T-helper 1 cell treated with Interleukin-12 subunit alpha and Interleukin-12 subunit beta and Interleukin-4 antibody, amounts not matched to agents 30 μg/mL and 1 μg/mL, for 36 hours (primary cell): Measurements from ENCODE around the gene NCOA1.

Experiments
- H3K27ac Mint-ChIP-seq: one replicate; pipeline ENCODE4 v1.8.0; 2021; ENCODE audit warnings: mild to moderate bottlenecking, mixed read lengths
- H3K27me3 Mint-ChIP-seq: one replicate; pipeline ENCODE4 v1.8.0; 2021; ENCODE audit warnings: low read depth, mixed read lengths
- H3K36me3 Mint-ChIP-seq: one replicate; pipeline ENCODE4 v1.8.0; 2021; ENCODE audit warnings: low read depth, mixed read lengths
- H3K4me1 Mint-ChIP-seq: one replicate; pipeline ENCODE4 v1.8.0; 2021; ENCODE audit warnings: low read depth, mixed read lengths
- H3K4me3 Mint-ChIP-seq: one replicate; pipeline ENCODE4 v1.8.0; 2021; ENCODE audit warnings: mild to moderate bottlenecking, moderate library complexity, mixed read lengths
- H3K9me3 Mint-ChIP-seq: one replicate; pipeline ENCODE4 v1.8.0; 2021; ENCODE audit warnings: mixed read lengths

Gene NCOA1

DNA sequence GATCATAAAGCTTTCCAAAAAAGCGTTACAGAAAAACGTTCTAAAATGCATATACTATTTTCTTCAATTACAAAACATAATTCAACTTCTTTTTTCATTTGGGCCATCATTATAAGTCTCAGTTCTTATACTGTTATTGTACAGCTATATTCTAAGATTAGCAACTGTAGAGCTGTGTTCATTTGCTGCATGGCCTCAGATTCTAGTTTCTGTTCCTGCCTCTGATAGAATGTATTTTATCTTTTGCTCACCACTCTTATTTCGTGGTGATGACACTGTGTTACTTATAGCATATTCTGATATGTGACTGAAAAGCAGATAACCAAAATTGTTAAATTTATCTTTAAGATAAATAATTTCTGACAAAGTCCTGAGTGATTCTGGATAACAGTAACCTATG lies 234.9 kb downstream of the NCOA1 start:
- no peak overlapping the region for H3K27ac Mint-ChIP-seq

DNA sequence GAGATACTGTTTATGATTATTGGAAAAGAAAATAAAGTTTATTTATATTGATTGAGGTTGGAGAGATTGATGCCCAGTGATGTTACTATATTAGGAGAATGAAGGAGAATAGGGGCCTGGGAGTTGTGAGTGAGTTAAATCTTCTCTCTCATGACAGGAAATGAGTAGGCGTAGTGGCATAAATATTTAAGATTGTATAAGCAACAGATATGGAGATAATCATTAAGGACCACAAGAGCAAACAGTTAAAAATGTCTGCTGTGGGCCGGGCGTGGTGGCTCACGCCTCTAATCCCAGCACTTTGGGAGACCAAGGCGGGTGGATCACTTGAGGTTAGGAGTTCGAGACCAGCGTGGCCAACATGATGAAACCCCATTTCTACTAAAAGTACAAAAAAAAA lies 239.4 kb downstream of the NCOA1 start:
- H3K27ac Mint-ChIP-seq = no peak overlapping the region
- peaks cover 5% of the 10 kb centered on the region for H3K36me3 Mint-ChIP-seq
- no peaks in the 10 kb centered on the region for H3K9me3 Mint-ChIP-seq
- no peaks in the 10 kb centered on the region for H3K4me1 Mint-ChIP-seq
- H3K4me3 Mint-ChIP-seq = no peak overlapping the region
- H3K27me3 Mint-ChIP-seq = no peaks in the 10 kb centered on the region

More for the DNA sequence above, 234.9 kb downstream of the NCOA1 start:
- Mint-ChIP-seq H3K4me1 (no peaks in the 10 kb centered on the region), H3K4me3 (no peak overlapping the region), H3K27me3 (no peaks in the 10 kb centered on the region), H3K36me3 (peaks cover 5% of the 10 kb centered on the region), H3K9me3 (no peaks in the 10 kb centered on the region)

DNA sequence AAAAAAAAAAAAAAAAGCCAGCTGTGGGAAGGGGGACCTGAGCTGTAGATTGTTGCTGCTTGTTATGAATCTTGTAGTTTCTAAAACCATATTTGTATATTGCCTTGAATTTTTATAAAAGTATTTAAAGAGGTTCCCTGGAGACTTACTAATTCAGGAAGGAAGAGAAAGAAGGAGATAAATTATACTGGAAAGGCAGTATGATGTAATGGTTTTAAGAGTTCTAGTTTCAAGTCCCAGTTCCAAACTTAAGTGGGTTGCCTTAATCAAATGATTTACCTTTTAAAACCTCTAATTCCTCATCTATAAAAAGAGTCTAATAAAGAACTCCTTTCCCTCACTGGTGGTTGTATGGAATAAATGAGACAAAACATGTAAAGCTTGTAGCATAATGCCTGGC lies 240.0 kb downstream of the NCOA1 start:
- Mint-ChIP-seq H3K36me3 (peaks cover 5% of the 10 kb centered on the region), H3K9me3 (no peaks in the 10 kb centered on the region), H3K4me3 (no peak overlapping the region), H3K4me1 (no peaks in the 10 kb centered on the region), H3K27ac (no peak overlapping the region), H3K27me3 (no peaks in the 10 kb centered on the region)

DNA sequence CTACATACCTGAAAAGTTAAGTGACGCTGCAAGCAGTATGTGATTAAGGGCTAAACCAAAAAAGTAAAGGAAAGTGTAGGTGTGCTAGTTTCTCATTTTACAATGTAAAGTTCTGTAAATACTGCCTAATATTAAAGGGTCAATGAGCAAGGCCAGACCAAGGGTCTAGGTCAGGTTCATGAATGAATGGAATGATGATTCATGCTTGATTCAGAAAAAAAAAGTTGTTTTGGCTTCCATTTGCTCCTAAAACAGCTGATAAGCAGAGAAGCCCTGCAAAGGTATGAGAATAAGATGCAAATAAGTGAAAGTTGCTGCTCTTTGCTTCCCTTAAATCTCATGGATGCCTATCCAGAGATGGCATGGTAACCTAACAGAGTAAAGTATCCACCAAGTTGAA lies 240.9 kb downstream of the NCOA1 start:
- Mint-ChIP-seq H3K4me3 (no peak overlapping the region), H3K4me1 (no peaks in the 10 kb centered on the region), H3K27me3 (no peaks in the 10 kb centered on the region), H3K36me3 (peaks cover 5% of the 10 kb centered on the region), H3K9me3 (no peaks in the 10 kb centered on the region), H3K27ac (no peak overlapping the region)

DNA sequence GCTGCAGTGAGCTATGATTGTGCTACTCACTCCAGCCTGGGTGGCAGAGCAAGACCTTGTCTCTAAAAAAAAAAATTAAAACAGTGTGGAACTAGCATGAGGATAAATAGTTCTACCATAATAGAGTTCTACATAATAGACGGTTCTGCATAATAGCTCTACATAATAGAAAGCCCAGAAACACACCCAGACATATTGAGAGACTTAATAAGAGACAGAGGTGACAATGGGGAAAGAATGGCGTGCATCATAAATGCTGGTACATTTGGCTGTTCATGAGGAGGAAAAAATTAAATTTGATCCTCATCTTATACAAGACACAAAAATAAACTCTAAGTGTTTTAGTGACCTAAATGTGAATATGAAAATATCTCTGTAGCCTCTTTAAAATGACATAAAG lies 243.7 kb downstream of the NCOA1 start:
- no peaks in the 10 kb centered on the region for H3K27me3 Mint-ChIP-seq
- no peak overlapping the region for H3K27ac Mint-ChIP-seq
- no peaks in the 10 kb centered on the region for H3K4me1 Mint-ChIP-seq
- peaks cover 1% of the 10 kb centered on the region for H3K36me3 Mint-ChIP-seq
- no peak overlapping the region for H3K4me3 Mint-ChIP-seq
- no peaks in the 10 kb centered on the region for H3K9me3 Mint-ChIP-seq

DNA sequence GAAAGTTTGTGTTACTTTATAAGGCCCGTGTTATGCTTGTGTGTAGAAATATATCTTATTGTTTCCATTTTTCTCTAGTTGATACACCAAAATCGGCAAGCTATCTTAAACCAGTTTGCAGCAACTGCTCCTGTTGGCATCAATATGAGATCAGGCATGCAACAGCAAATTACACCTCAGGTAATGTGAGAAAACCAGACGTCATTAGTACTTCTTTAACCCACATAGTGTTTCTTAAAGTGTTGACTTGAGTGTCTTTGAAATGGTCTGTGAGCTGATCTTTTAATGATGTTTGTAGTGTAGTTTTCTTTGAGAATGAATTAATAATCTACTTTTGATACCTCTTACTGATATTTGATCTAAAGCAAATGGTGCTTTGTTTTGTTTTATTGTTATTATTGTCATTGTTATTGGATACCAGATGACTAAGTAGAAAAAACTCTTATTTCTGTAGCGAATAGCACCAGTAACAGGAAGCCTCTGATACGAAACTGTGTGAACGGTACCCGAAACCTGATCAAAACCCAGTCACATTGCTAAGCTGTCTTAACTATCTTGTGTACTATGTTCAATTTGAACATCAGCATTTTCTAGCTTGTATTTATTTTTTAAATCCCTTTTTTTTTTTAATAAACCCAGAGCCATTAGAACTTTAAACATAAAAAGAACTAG lies 248.4 kb downstream of the NCOA1 start:
- no peak overlapping the region for H3K27ac Mint-ChIP-seq
- no peak overlapping the region for H3K4me3 Mint-ChIP-seq

GRCh38 chr2:24740142-24740541 lies 249.1 kb downstream of the NCOA1 start:
- Mint-ChIP-seq H3K4me3 (no peak overlapping the region), H3K27me3 (no peaks in the 10 kb centered on the region), H3K36me3 (peaks cover 14% of the 10 kb centered on the region), H3K4me1 (peaks cover 5% of the 10 kb centered on the region), H3K9me3 (no peaks in the 10 kb centered on the region), H3K27ac (no peak overlapping the region)

More for the DNA sequence above, 248.4 kb downstream of the NCOA1 start:
- H3K9me3 Mint-ChIP-seq = no peaks in the 10 kb centered on the region
- H3K4me1 Mint-ChIP-seq = peaks cover 5% of the 10 kb centered on the region
- no peaks in the 10 kb centered on the region for H3K27me3 Mint-ChIP-seq
- peaks cover 10% of the 10 kb centered on the region for H3K36me3 Mint-ChIP-seq

- H3K36me3 Mint-ChIP-seq = peaks cover 18% of the 10 kb centered on the region
- no peak overlapping the region for H3K4me3 Mint-ChIP-seq
- no peaks in the 10 kb centered on the region for H3K27me3 Mint-ChIP-seq
- no peaks in the 10 kb centered on the region for H3K9me3 Mint-ChIP-seq
- peaks cover 8% of the 10 kb centered on the region for H3K4me1 Mint-ChIP-seq
- no peak overlapping the region for H3K27ac Mint-ChIP-seq
These were observed 251.7 kb downstream of the NCOA1 start for GRCh38 chr2:24742730-24743129.

DNA sequence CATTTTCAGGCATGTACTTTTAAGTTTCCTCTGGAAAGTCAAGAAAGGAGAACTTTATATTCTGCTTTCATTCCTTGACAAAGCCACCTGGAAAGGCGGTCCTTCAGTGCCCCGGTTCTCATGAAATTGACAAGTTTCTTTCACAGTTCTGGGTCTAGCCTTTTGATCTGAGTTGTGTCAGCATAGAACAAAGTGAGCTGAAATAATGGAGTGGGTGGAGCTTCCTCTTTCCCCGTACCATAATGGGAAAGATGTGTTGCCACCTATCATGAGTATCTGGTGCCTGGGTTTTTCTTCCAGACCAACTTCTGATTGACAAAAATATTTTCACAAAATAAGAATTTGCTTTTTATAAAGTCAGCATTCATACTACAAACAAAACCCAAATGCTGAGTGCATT lies 252.9 kb downstream of the NCOA1 start:
- H3K4me3 Mint-ChIP-seq = no peak overlapping the region
- peaks cover 18% of the 10 kb centered on the region for H3K36me3 Mint-ChIP-seq
- H3K9me3 Mint-ChIP-seq = no peaks in the 10 kb centered on the region
- H3K27me3 Mint-ChIP-seq = no peaks in the 10 kb centered on the region
- peaks cover 8% of the 10 kb centered on the region for H3K4me1 Mint-ChIP-seq
- H3K27ac Mint-ChIP-seq = no peak overlapping the region

- no peaks in the 10 kb centered on the region for H3K27me3 Mint-ChIP-seq
- H3K4me1 Mint-ChIP-seq = peaks cover 8% of the 10 kb centered on the region
- no peak overlapping the region for H3K27ac Mint-ChIP-seq
- no peaks in the 10 kb centered on the region for H3K9me3 Mint-ChIP-seq
- peaks cover 17% of the 10 kb centered on the region for H3K36me3 Mint-ChIP-seq
- no peak overlapping the region for H3K4me3 Mint-ChIP-seq
These were observed 253.3 kb downstream of the NCOA1 start for GRCh38 chr2:24744356-24744755.

DNA sequence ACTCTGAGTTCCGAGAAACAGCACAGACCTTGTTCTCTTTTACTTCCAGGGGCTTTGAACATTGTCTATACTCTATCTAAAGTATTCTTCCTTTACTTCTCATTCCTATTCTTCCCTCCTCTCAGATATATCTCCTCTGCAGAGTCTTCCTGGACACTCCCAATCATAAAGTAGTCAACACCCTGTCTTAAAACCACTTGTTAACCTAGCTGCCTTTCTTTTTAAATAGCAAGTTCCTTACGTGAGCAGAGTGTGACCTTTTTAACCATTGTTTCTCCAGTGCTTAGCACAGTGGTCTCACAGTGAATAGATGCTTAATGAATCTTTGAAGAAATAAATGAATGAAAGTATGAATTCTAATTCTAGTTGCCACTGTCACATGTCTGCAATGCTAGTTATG lies 254.8 kb downstream of the NCOA1 start:
- no peak overlapping the region for H3K4me3 Mint-ChIP-seq
- peaks cover 8% of the 10 kb centered on the region for H3K4me1 Mint-ChIP-seq
- no peaks in the 10 kb centered on the region for H3K9me3 Mint-ChIP-seq
- H3K36me3 Mint-ChIP-seq = peaks cover 17% of the 10 kb centered on the region
- H3K27me3 Mint-ChIP-seq = no peaks in the 10 kb centered on the region
- no peak overlapping the region for H3K27ac Mint-ChIP-seq

DNA sequence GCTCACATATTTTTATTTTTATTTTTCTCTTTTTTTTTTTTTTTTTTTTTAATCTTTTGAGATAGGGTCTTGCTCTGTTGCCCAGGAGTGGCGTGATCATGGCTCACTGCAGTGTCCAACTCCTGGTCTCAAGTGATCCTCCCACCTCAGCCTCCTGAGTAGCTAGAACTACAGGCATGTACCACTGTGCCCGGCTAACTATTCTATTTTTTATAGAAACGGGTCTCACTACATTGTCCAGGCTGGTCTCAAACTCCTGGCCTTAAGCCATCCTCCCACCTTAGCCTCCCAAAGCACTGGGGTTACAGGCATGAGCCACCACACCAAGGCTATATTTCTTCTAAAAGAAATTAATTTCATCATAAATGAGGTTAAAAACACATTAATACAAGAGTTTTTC lies 256.2 kb downstream of the NCOA1 start:
- Mint-ChIP-seq H3K36me3 (peaks cover 15% of the 10 kb centered on the region), H3K4me3 (no peak overlapping the region), H3K4me1 (peaks cover 8% of the 10 kb centered on the region), H3K27me3 (no peaks in the 10 kb centered on the region), H3K27ac (no peak overlapping the region), H3K9me3 (no peaks in the 10 kb centered on the region)

- Mint-ChIP-seq H3K4me1 (peaks cover 2% of the 10 kb centered on the region), H3K9me3 (no peaks in the 10 kb centered on the region), H3K4me3 (no peak overlapping the region), H3K36me3 (peaks cover 8% of the 10 kb centered on the region), H3K27me3 (no peaks in the 10 kb centered on the region), H3K27ac (no peak overlapping the region)
These were observed 258.1 kb downstream of the NCOA1 start for GRCh38 chr2:24749069-24749691.

GRCh38 chr2:24754985-24755705 lies 264.1 kb downstream of the NCOA1 start:
- no peaks in the 10 kb centered on the region for H3K4me1 Mint-ChIP-seq

GRCh38 chr2:24756789-24757188 lies 265.7 kb downstream of the NCOA1 start:
- no peaks in the 10 kb centered on the region for H3K27me3 Mint-ChIP-seq
- no peak overlapping the region for H3K4me3 Mint-ChIP-seq
- H3K4me1 Mint-ChIP-seq = no peaks in the 10 kb centered on the region
- H3K27ac Mint-ChIP-seq = no peak overlapping the region
- H3K36me3 Mint-ChIP-seq = peaks cover 9% of the 10 kb centered on the region
- H3K9me3 Mint-ChIP-seq = no peaks in the 10 kb centered on the region

More at GRCh38 chr2:24754985-24755705, 264.1 kb downstream of the NCOA1 start:
- Mint-ChIP-seq H3K4me3 (no peak overlapping the region), H3K9me3 (no peaks in the 10 kb centered on the region), H3K36me3 (peaks cover 9% of the 10 kb centered on the region), H3K27me3 (no peaks in the 10 kb centered on the region), H3K27ac (no peak overlapping the region)
